MM.1S (cell line): ENCODE data around the gene NEMP1.

ENCODE experiments used
- DNase-seq: peaks from one replicate; pipeline ENCODE4 v3.0.0-alpha.2; 2015
- H2AFZ ChIP-seq: fragments of 300-600 bp; sonication (generic); 2 replicates; pipeline ENCODE4 v1.6.0; 2016; ENCODE audit warnings: antibody characterized with exemption, low read length
- H3F3A ChIP-seq: fragments of 300-600 bp; sonication (generic); 2 replicates; pipeline ENCODE4 v1.6.1; 2016; ENCODE audit warnings: mild to moderate bottlenecking, antibody characterized with exemption, low read length, moderate library complexity, mixed read lengths; ENCODE audit not compliant: insufficient read depth
- H3K27ac ChIP-seq: fragments of 300-600 bp; sonication (generic); 2 replicates; pipeline ENCODE4 v1.5.1; 2016; ENCODE audit warnings: mild to moderate bottlenecking, low read length
- H3K27me3 ChIP-seq: fragments of 300-600 bp; sonication (generic); replicated peaks from 2 replicates; pipeline ENCODE4 v1.6.0; 2016; ENCODE audit warnings: low read length; ENCODE audit not compliant: insufficient read depth
- H3K36me3 ChIP-seq: fragments of 300-600 bp; sonication (generic); replicated peaks from 2 replicates; pipeline ENCODE4 v1.6.1; 2016; ENCODE audit warnings: mild to moderate bottlenecking, low read length, mixed read lengths; ENCODE audit not compliant: insufficient read depth
- H3K4me1 ChIP-seq: fragments of 300-600 bp; sonication (generic); 2 replicates; pipeline ENCODE4 v1.6.1; 2016; ENCODE audit warnings: low read length, mixed read lengths
- H3K4me2 ChIP-seq: fragments of 300-600 bp; sonication (generic); 2 replicates; pipeline ENCODE4 v1.6.0; 2016; ENCODE audit warnings: low read depth, low read length
- H3K4me3 ChIP-seq: fragments of 300-600 bp; sonication (generic); 2 replicates; pipeline ENCODE4 v1.5.1; 2016; ENCODE audit warnings: low read length, mixed read lengths
- H3K79me2 ChIP-seq: fragments of 300-600 bp; sonication (generic); 2 replicates; pipeline ENCODE4 v1.6.1; 2016; ENCODE audit warnings: mixed run types, low read length, mixed read lengths
- H3K9ac ChIP-seq: fragments of 300-600 bp; sonication (generic); 2 replicates; pipeline ENCODE4 v1.6.1; 2016; ENCODE audit warnings: low read length, mixed read lengths
- H3K9me2 ChIP-seq: fragments of 300-600 bp; sonication (generic); replicated peaks from 2 replicates; pipeline ENCODE4 v1.6.1; 2016; ENCODE audit warnings: mild to moderate bottlenecking, low read length, mixed read lengths; ENCODE audit not compliant: insufficient read depth
- H3K9me3 ChIP-seq: fragments of 300-600 bp; sonication (generic); replicated peaks from 2 replicates; pipeline ENCODE4 v1.6.1; 2016; ENCODE audit warnings: mild to moderate bottlenecking, low read length, mixed read lengths; ENCODE audit not compliant: insufficient read depth
- H4K20me1 ChIP-seq: fragments of 300-600 bp; sonication (generic); 2 replicates; pipeline ENCODE4 v1.6.1; 2016; ENCODE audit warnings: mild to moderate bottlenecking, low read length, moderate library complexity, mixed read lengths; ENCODE audit not compliant: insufficient read depth
- CTCF ChIP-seq: fragments of 300-600 bp; sonication (generic); IDR thresholded peaks from 2 replicates; pipeline ENCODE4 v1.5.1; 2016; ENCODE audit warnings: antibody characterized with exemption, low read length, mixed read lengths
- EZH2 ChIP-seq: fragments of 300-600 bp; sonication (generic); optimal IDR thresholded peaks from 2 replicates; pipeline ENCODE3; 2017; ENCODE audit warnings: low read depth, mild to moderate bottlenecking, antibody characterized with exemption, low read length, mixed read lengths
- EZH2phosphoT487 ChIP-seq: fragments of 300-600 bp; sonication (generic); IDR thresholded peaks from 2 replicates; pipeline ENCODE4 v1.6.1; 2018; ENCODE audit warnings: antibody characterized with exemption, low read length

The NEMP1 gene

GRCh38 chr12:57092529-57092862 lies 13.9 kb upstream of the NEMP1 start:
- no peak overlapping the region for H3K4me2 ChIP-seq
- no peak overlapping the region for H3K9ac ChIP-seq
- peaks cover 10% of the 10 kb centered on the region for H3F3A ChIP-seq
- TF ChIP-seq CTCF (no peak), EZH2 (no peak), EZH2phosphoT487 (no peak)
- no peaks in the 10 kb centered on the region for H3K36me3 ChIP-seq
- H3K4me3 ChIP-seq = no peak overlapping the region
- no peaks in the 10 kb centered on the region for H3K9me2 ChIP-seq
- H3K79me2 ChIP-seq = no peaks in the 10 kb centered on the region
- no peaks in the 10 kb centered on the region for H3K9me3 ChIP-seq
- DNase-seq = no peak
- no peaks in the 10 kb centered on the region for H3K27me3 ChIP-seq
- H4K20me1 ChIP-seq = no peaks in the 10 kb centered on the region
- no peak overlapping the region for H3K27ac ChIP-seq
- no peaks in the 10 kb centered on the region for H3K4me1 ChIP-seq
- no peak overlapping the region for H2AFZ ChIP-seq

- H3F3A ChIP-seq = peaks cover 14% of the 10 kb centered on the region
- H3K36me3 ChIP-seq = no peaks in the 10 kb centered on the region
- TF ChIP-seq EZH2phosphoT487 (no peak), CTCF (no peak), EZH2 (no peak)
- no peaks in the 10 kb centered on the region for H3K9me3 ChIP-seq
- no peaks in the 10 kb centered on the region for H3K27me3 ChIP-seq
- no peaks in the 10 kb centered on the region for H3K79me2 ChIP-seq
- H3K27ac ChIP-seq = no peak overlapping the region
- no peak for DNase-seq
- no peaks in the 10 kb centered on the region for H4K20me1 ChIP-seq
- no peak overlapping the region for H3K4me3 ChIP-seq
- no peaks in the 10 kb centered on the region for H3K4me1 ChIP-seq
- H2AFZ ChIP-seq = no peak overlapping the region
- H3K9me2 ChIP-seq = no peaks in the 10 kb centered on the region
- no peak overlapping the region for H3K9ac ChIP-seq
- H3K4me2 ChIP-seq = no peak overlapping the region
Observed at GRCh38 chr12:57091638-57092528, 13.3 kb upstream of the NEMP1 start.

GRCh38 chr12:57090924-57091637 lies 12.5 kb upstream of the NEMP1 start:
- H3K9me2 ChIP-seq = no peaks in the 10 kb centered on the region
- H3K4me1 ChIP-seq = peaks cover 1% of the 10 kb centered on the region; the same call in 1 of the 2 replicates
- no peak for DNase-seq
- no peak overlapping the region for H3K9ac ChIP-seq
- no peaks in the 10 kb centered on the region for H3K36me3 ChIP-seq
- H3K79me2 ChIP-seq = no peaks in the 10 kb centered on the region
- no peaks in the 10 kb centered on the region for H3K27me3 ChIP-seq
- no peaks in the 10 kb centered on the region for H3K9me3 ChIP-seq
- H3K4me3 ChIP-seq = no peak overlapping the region
- peaks cover 19% of the 10 kb centered on the region for H3F3A ChIP-seq
- no peak overlapping the region for H3K27ac ChIP-seq
- H3K4me2 ChIP-seq = no peak overlapping the region
- no peak for TF ChIP-seq EZH2
- TF ChIP-seq EZH2phosphoT487 = no peak
- TF ChIP-seq CTCF = no peak
- no peaks in the 10 kb centered on the region for H4K20me1 ChIP-seq
- no peak overlapping the region for H2AFZ ChIP-seq
